Measurements from ENCODE around the gene LASP1.

LASP1 gene

DNA sequence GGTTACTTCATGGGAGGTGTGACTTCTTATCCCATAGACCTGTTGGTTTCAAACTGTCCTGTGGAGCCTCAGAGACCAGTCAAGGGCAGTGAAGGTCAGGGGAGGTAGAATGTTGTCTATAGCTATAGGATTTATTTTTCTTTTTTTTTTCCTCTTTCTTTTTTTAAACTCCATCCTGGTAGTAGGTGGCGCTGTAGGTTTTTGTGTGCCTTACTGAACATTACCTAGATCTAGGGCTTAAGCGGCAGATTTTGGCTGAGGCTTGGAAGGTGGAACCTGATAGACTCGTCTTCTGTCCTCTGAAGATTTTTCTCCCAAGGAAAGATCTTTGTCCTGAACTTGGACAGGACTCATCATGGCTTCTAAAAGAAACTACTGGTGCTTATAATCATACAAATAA is 47.4 kb downstream of the LASP1 start:
- no peaks in the 10 kb centered on the region for H3K27me3 ChIP-seq (ENCODE audit: insufficient read depth, low read length, poor library complexity)
- no peak overlapping the region for H3K27ac ChIP-seq (ENCODE audit: low read length)
- peaks cover 81% of the 10 kb centered on the region for H3K36me3 ChIP-seq (ENCODE audit: insufficient read depth, low read length)
- no peak overlapping the region for H3K4me3 ChIP-seq (ENCODE audit: low read depth in 1 of 2, low read length in 2 of 2)
- TF ChIP-seq CTCF (IDR thresholded peaks at IDR 0.05; ENCODE audit: borderline replicate concordance, extremely low read depth, low read length, poor library complexity, severe bottlenecking): no peak
- TF ChIP-seq EZH2 (IDR thresholded peaks at IDR 0.05; ENCODE audit: borderline replicate concordance, low read depth, low read length, severe bottlenecking): no peak
- no peak overlapping the region for H3K4me2 ChIP-seq (ENCODE audit: insufficient read depth, low read length)
- DNase-seq: peak; percentile 3
- no peak overlapping the region for H3K9ac ChIP-seq (ENCODE audit: low read depth, low read length)
- H4K20me1 ChIP-seq (ENCODE audit: insufficient read depth, low read length): peaks cover 14% of the 10 kb centered on the region
- no peak for ATAC-seq (ENCODE audit: insufficient read depth, low read depth)
- peaks cover 3% of the 10 kb centered on the region; the same call in 1 of the 2 replicates for H3K79me2 ChIP-seq (ENCODE audit: insufficient read depth, low read length)
- H3K4me1 ChIP-seq (ENCODE audit: insufficient read depth, low read length): no peaks in the 10 kb centered on the region
- no peaks in the 10 kb centered on the region for H3K9me3 ChIP-seq (ENCODE audit: insufficient read depth, low read length, severe bottlenecking)
- no peak overlapping the region for H2AFZ ChIP-seq (ENCODE audit: low read depth, low read length)

GRCh38 chr17:38918129-38918913 is 48.5 kb downstream of the LASP1 start:
- H3K4me1 ChIP-seq (ENCODE audit: insufficient read depth, low read length): no peaks in the 10 kb centered on the region
- no peaks in the 10 kb centered on the region for H3K79me2 ChIP-seq (ENCODE audit: insufficient read depth, low read length)
- H3K9ac ChIP-seq (ENCODE audit: low read depth, low read length): no peak overlapping the region
- no peak overlapping the region for H3K4me2 ChIP-seq (ENCODE audit: insufficient read depth, low read length)
- peak; percentile 9 for TF ChIP-seq CTCF (IDR thresholded peaks at IDR 0.05; ENCODE audit: borderline replicate concordance, extremely low read depth, low read length, poor library complexity, severe bottlenecking)
- no peak for TF ChIP-seq EZH2 (IDR thresholded peaks at IDR 0.05; ENCODE audit: borderline replicate concordance, low read depth, low read length, severe bottlenecking)
- peaks cover 7% of the 10 kb centered on the region; the same call in 1 of the 2 replicates for H4K20me1 ChIP-seq (ENCODE audit: insufficient read depth, low read length)
- DNase-seq (no peak), ATAC-seq (ENCODE audit: insufficient read depth, low read depth) (no peak)
- no peak overlapping the region for H3K27ac ChIP-seq (ENCODE audit: low read length)
- no peaks in the 10 kb centered on the region for H3K9me3 ChIP-seq (ENCODE audit: insufficient read depth, low read length, severe bottlenecking)
- no peaks in the 10 kb centered on the region for H3K27me3 ChIP-seq (ENCODE audit: insufficient read depth, low read length, poor library complexity)
- no peak overlapping the region for H2AFZ ChIP-seq (ENCODE audit: low read depth, low read length)
- H3K36me3 ChIP-seq (ENCODE audit: insufficient read depth, low read length): peaks cover 71% of the 10 kb centered on the region
- H3K4me3 ChIP-seq (ENCODE audit: low read depth in 1 of 2, low read length in 2 of 2): no peak overlapping the region

DNA sequence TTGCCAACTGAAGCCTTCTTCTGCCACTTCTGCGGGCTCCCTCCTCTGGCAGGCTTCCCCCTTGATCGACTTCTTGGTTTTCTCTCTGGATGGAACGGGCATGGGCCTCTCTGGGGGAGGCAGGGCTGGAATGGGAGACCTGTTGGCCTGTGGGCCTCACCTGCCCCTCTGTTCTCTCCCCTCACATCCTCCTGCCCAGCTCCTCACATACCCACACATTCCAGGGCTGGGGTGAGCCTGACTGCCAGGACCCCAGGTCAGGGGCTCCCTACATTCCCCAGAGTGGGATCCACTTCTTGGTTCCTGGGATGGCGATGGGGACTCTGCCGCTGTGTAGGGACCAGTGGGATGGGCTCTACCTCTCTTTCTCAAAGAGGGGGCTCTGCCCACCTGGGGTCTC is 49.1 kb downstream of the LASP1 start:
- Histone ChIP-seq H3K27me3 (ENCODE audit: insufficient read depth, low read length, poor library complexity) (no peaks in the 10 kb centered on the region), H3K4me1 (ENCODE audit: insufficient read depth, low read length) (no peaks in the 10 kb centered on the region), H3K4me2 (ENCODE audit: insufficient read depth, low read length) (no peak overlapping the region), H3K9me3 (ENCODE audit: insufficient read depth, low read length, severe bottlenecking) (no peaks in the 10 kb centered on the region), H3K9ac (ENCODE audit: low read depth, low read length) (no peak overlapping the region), H2AFZ (ENCODE audit: low read depth, low read length) (no peak overlapping the region), H3K79me2 (ENCODE audit: insufficient read depth, low read length) (no peaks in the 10 kb centered on the region), H3K4me3 (ENCODE audit: low read depth in 1 of 2, low read length in 2 of 2) (no peak overlapping the region), H4K20me1 (ENCODE audit: insufficient read depth, low read length) (peaks cover 7% of the 10 kb centered on the region; the same call in 1 of the 2 replicates), H3K36me3 (ENCODE audit: insufficient read depth, low read length) (peaks cover 67% of the 10 kb centered on the region), H3K27ac (ENCODE audit: low read length) (no peak overlapping the region)
- TF ChIP-seq CTCF (IDR thresholded peaks at IDR 0.05; ENCODE audit: borderline replicate concordance, extremely low read depth, low read length, poor library complexity, severe bottlenecking) (no peak), EZH2 (IDR thresholded peaks at IDR 0.05; ENCODE audit: borderline replicate concordance, low read depth, low read length, severe bottlenecking) (no peak)
- no peak for ATAC-seq (ENCODE audit: insufficient read depth, low read depth)
- DNase-seq: no peak

Measured in DND-41 (cell line).